ENCODE data around the gene FAM13A. TPM values are rescaled to one million over a fixed set of nuclear protein-coding genes. Genes with fewer than 3 reads are reported as not detected.

The FAM13A gene
- total and polyA plus RNA-seq, 7 donors, result 3.8 to 76.0 (median 15.2) TPM

- H3K9me3 ChIP-seq, result no peaks in the 10 kb centered on the region
- DNase-seq (no peak), ATAC-seq (no peak)
- H3K27ac ChIP-seq, result no peak overlapping the region
- no peak for TF ChIP-seq CTCF (IDR thresholded peaks at IDR 0.05)
- intact Hi-C loops (cut with DNase I), result loop anchor here in 1 of 2 donors (10.0 kb wide), 1 partner anchor 1837 kb away; no protein-coding TSS in a partner anchor
- no peaks in the 10 kb centered on the region for H3K36me3 ChIP-seq (ENCODE audit: insufficient read depth in 1 of 2, low read depth in 1 of 2)
- no peaks in the 10 kb centered on the region for H3K27me3 ChIP-seq (ENCODE audit: insufficient read depth in 3 of 3, low read length in 2 of 3)
- peaks cover 17% of the 10 kb centered on the region for H3K4me1 ChIP-seq
- no peak overlapping the region for H3K4me3 ChIP-seq
Measured at GRCh38 chr4:88991746-88992145, 65.2 kb downstream of the FAM13A start.

GRCh38 chr4:88989990-88990389 lies 67.0 kb downstream of the FAM13A start:
- Histone ChIP-seq H3K4me1 (peaks cover 17% of the 10 kb centered on the region), H3K4me3 (no peak overlapping the region), H3K27me3 (ENCODE audit: insufficient read depth in 3 of 3, low read length in 2 of 3) (no peaks in the 10 kb centered on the region), H3K36me3 (ENCODE audit: insufficient read depth in 1 of 2, low read depth in 1 of 2) (no peaks in the 10 kb centered on the region), H3K9me3 (no peaks in the 10 kb centered on the region), H3K27ac (peak overlapping the region; percentile 38)
- no peak for TF ChIP-seq CTCF (IDR thresholded peaks at IDR 0.05)
- intact Hi-C loops (cut with DNase I), result loop anchor here in 1 of 2 donors (10.0 kb wide), 1 partner anchor 1835 kb away; no protein-coding TSS in a partner anchor
- 28 to 59% (median 38%) methylated on average over 1 of the region's 1 CpG for WGBS, 3 donors
- DNase-seq (no peak), ATAC-seq (peak; percentile 53 to 88 (median 82))

GRCh38 chr4:88985088-88985773 lies 71.8 kb downstream of the FAM13A start:
- Histone ChIP-seq H3K9me3 (no peaks in the 10 kb centered on the region), H3K36me3 (ENCODE audit: insufficient read depth in 1 of 2, low read depth in 1 of 2) (no peaks in the 10 kb centered on the region), H3K4me3 (no peak overlapping the region), H3K4me1 (peaks cover 7% of the 10 kb centered on the region), H3K27ac (no peak overlapping the region), H3K27me3 (ENCODE audit: insufficient read depth in 3 of 3, low read length in 2 of 3) (no peaks in the 10 kb centered on the region)
- WGBS, 3 donors, result 84 to 93% (median 85%) methylated on average over 5 of the region's 5 CpGs
- intact Hi-C loops (cut with DNase I), result no loop called here
- TF ChIP-seq CTCF (IDR thresholded peaks at IDR 0.05), result no peak
- DNase-seq, result no peak
- ATAC-seq, result peak in 2 of 4 donors; percentile 46 to 54

GRCh38 chr4:88982757-88983156 lies 74.2 kb downstream of the FAM13A start:
- TF ChIP-seq CTCF (IDR thresholded peaks at IDR 0.05), result no peak
- peak in 2 of 4 donors; percentile 76 to 85 for ATAC-seq

GRCh38 chr4:88981993-88982392 lies 75.0 kb downstream of the FAM13A start:
- no peaks in the 10 kb centered on the region for H3K36me3 ChIP-seq (ENCODE audit: insufficient read depth in 1 of 2, low read depth in 1 of 2)
- H3K27me3 ChIP-seq (ENCODE audit: insufficient read depth in 3 of 3, low read length in 2 of 3), result no peaks in the 10 kb centered on the region
- no peaks in the 10 kb centered on the region for H3K4me1 ChIP-seq
- WGBS, 3 donors, result 61 to 82% (median 77%) methylated on average over 2 of the region's 2 CpGs
- intact Hi-C loops (cut with DNase I), result no loop called here
- DNase-seq (no peak), ATAC-seq (no peak)
- H3K27ac ChIP-seq, result no peak overlapping the region
- no peak for TF ChIP-seq CTCF (IDR thresholded peaks at IDR 0.05)
- no peak overlapping the region for H3K4me3 ChIP-seq
- H3K9me3 ChIP-seq, result no peaks in the 10 kb centered on the region

More at GRCh38 chr4:88982757-88983156, 74.2 kb downstream of the FAM13A start:
- Histone ChIP-seq H3K27ac (no peak overlapping the region), H3K4me3 (no peak overlapping the region), H3K4me1 (no peaks in the 10 kb centered on the region), H3K36me3 (ENCODE audit: insufficient read depth in 1 of 2, low read depth in 1 of 2) (no peaks in the 10 kb centered on the region), H3K9me3 (no peaks in the 10 kb centered on the region), H3K27me3 (ENCODE audit: insufficient read depth in 3 of 3, low read length in 2 of 3) (no peaks in the 10 kb centered on the region)
- DNase-seq, result no peak
- intact Hi-C loops (cut with DNase I), result no loop called here
